ENCODE data around the gene ELMO1. TPM values are rescaled to one million over a fixed set of nuclear protein-coding genes. Genes with fewer than 3 reads are reported as not detected.

Gene ELMO1
- total RNA-seq, 1 experiment from 2014 or later = not detected

DNA sequence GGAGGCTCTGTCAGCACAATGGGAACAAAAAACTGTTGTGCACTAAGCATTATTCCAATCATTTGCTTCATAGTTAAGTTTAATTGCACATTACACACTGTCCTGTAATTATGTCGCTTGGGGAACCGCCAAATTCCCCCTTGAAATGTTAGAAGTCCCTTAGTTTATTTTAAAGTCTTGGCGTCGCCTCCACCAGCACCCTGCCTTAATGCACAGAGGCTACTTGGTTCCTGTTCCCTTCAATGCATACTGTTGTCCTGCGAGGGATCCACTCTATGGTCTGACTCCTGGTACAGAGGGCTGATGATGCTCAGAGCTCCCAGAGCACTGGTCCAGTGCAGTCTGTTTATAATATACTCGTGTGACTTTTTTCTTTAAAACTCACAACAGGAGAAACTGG, 330.7 kb downstream of the ELMO1 start:
- H3K36me3 ChIP-seq (ENCODE audit: insufficient read depth, low read length, poor library complexity, severe bottlenecking) = no peaks in the 10 kb centered on the region
- ChIA-PET CTCF (no interaction called here), POLR2A (ENCODE audit: low non-redundant PET) (no interaction called here)
- no peak for DNase-seq (ENCODE audit: low spot score)
- H3K4me1 ChIP-seq (ENCODE audit: insufficient read depth, low read length, poor library complexity, severe bottlenecking) = no peaks in the 10 kb centered on the region
- intact Hi-C loops (cut with micrococcal nuclease; ENCODE audit: unreplicated experiment) = no loop called here
- H3K9me3 ChIP-seq (ENCODE audit: low read depth, low read length, poor library complexity, severe bottlenecking) = no peaks in the 10 kb centered on the region
- no TSS peak for BruUV-seq (replicated peaks)
- no peak overlapping the region for H3K4me3 ChIP-seq (ENCODE audit: low read depth, low read length, poor library complexity, severe bottlenecking)
- TF ChIP-seq EZH2 (IDR thresholded peaks at IDR 0.05; ENCODE audit: borderline replicate concordance, low read depth, low read length, poor library complexity, severe bottlenecking) (no peak), CTCF (conservative IDR thresholded peaks at IDR 0.05; ENCODE audit: low read depth, low read length) (no peak)
- no peak overlapping the region for H3K27ac ChIP-seq (ENCODE audit: low read depth, low read length, poor library complexity, severe bottlenecking)
- H3K27me3 ChIP-seq (replicated peaks; ENCODE audit: insufficient read depth, low read depth, low read length, poor library complexity) = no peaks in the 10 kb centered on the region

DNA sequence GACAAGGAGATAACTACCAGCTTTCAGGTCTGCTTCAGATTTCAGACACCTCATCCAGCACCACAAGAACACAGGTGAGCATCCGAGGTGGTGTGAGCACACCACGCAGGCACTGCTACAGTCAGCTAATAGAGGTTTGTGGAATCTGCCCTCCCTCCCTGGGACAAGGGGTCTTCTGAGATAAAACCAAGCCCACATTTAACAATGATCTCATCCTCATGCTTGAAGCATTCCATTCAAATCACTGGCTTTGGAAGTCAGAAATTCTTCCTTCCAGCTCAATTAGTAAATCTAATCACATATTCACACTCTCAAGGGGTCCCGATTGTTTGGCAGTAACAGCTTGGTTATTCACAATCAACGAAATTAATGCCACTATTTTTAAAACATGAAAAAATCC, 331.4 kb downstream of the ELMO1 start:
- no peak overlapping the region for H3K27ac ChIP-seq (ENCODE audit: low read depth, low read length, poor library complexity, severe bottlenecking)
- H3K4me1 ChIP-seq (ENCODE audit: insufficient read depth, low read length, poor library complexity, severe bottlenecking) = no peaks in the 10 kb centered on the region
- no peaks in the 10 kb centered on the region for H3K9me3 ChIP-seq (ENCODE audit: low read depth, low read length, poor library complexity, severe bottlenecking)
- ChIA-PET POLR2A (ENCODE audit: low non-redundant PET) (no interaction called here), CTCF (no interaction called here)
- H3K27me3 ChIP-seq (replicated peaks; ENCODE audit: insufficient read depth, low read depth, low read length, poor library complexity) = no peaks in the 10 kb centered on the region
- H3K36me3 ChIP-seq (ENCODE audit: insufficient read depth, low read length, poor library complexity, severe bottlenecking) = no peaks in the 10 kb centered on the region
- no peak for TF ChIP-seq EZH2 (IDR thresholded peaks at IDR 0.05; ENCODE audit: borderline replicate concordance, low read depth, low read length, poor library complexity, severe bottlenecking)
- intact Hi-C loops (cut with micrococcal nuclease; ENCODE audit: unreplicated experiment) = no loop called here
- no peak overlapping the region for H3K4me3 ChIP-seq (ENCODE audit: low read depth, low read length, poor library complexity, severe bottlenecking)
- no TSS peak for BruUV-seq (replicated peaks)
- no peak for DNase-seq (ENCODE audit: low spot score)

DNA sequence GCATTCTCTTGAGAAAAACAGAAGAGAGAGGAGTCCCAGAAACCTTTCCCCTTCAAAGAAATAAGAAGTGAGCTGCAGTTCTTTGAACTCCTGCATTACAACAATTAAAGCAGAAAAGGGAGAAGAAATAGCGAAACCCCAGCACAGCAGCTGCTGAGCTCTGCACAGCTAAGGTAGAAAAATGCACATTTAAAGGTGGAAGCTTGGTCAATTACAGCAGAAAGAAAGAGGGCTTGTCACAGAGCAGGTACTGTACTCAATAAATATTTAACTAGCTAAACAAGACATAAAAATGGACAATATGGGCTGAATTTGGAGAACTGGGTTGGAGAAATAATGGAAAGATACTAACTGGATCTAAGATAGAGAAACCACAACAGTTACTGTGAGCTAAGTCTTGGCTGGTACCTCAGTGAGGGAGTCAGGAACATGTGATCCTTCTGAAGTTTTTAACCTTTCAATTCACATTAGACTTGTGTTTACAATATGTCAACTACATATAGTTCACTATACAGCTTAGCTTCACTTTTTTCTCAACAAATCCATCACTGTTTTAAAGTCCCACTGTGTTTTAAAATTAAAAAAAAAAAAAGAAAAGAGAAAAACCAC, 332.5 kb downstream of the ELMO1 start:
- no peak overlapping the region for H3K4me3 ChIP-seq (ENCODE audit: low read depth, low read length, poor library complexity, severe bottlenecking)
- H3K27ac ChIP-seq (ENCODE audit: low read depth, low read length, poor library complexity, severe bottlenecking) = no peak overlapping the region
- H3K9me3 ChIP-seq (ENCODE audit: low read depth, low read length, poor library complexity, severe bottlenecking) = no peaks in the 10 kb centered on the region
- no peak for DNase-seq (ENCODE audit: low spot score)
- CTCF ChIA-PET = no interaction called here
- POLR2A ChIA-PET (ENCODE audit: low non-redundant PET) = no interaction called here
- no peaks in the 10 kb centered on the region for H3K27me3 ChIP-seq (replicated peaks; ENCODE audit: insufficient read depth, low read depth, low read length, poor library complexity)
- H3K36me3 ChIP-seq (ENCODE audit: insufficient read depth, low read length, poor library complexity, severe bottlenecking) = no peaks in the 10 kb centered on the region
- H3K4me1 ChIP-seq (ENCODE audit: insufficient read depth, low read length, poor library complexity, severe bottlenecking) = no peaks in the 10 kb centered on the region
- no TSS peak for BruUV-seq (replicated peaks)
- TF ChIP-seq EZH2 (IDR thresholded peaks at IDR 0.05; ENCODE audit: borderline replicate concordance, low read depth, low read length, poor library complexity, severe bottlenecking) = no peak
- no peak for TF ChIP-seq CTCF (conservative IDR thresholded peaks at IDR 0.05; ENCODE audit: low read depth, low read length)
- intact Hi-C loops (cut with micrococcal nuclease; ENCODE audit: unreplicated experiment) = no loop called here

Measured in A673 (cell line).